ENCODE measurements around the gene SHISA9.

The SHISA9 gene

GRCh38 chr16:13148294-13148693 lies 246.9 kb downstream of the SHISA9 start:
- TF ChIP-seq REST (IDR thresholded peaks at IDR 0.05; ENCODE audit: insufficient read depth in 1 of 2, low read depth in 2 of 2, low read length in 2 of 2) (no peak), SIN3A (IDR thresholded peaks at IDR 0.05; ENCODE audit: borderline replicate concordance, insufficient read depth, low read length) (no peak), FOXP2 (optimal IDR thresholded peaks at IDR 0.05; ENCODE audit: borderline replicate concordance, extremely low read depth, extremely low read length, insufficient read depth) (no peak), POLR2AphosphoS5 (IDR thresholded peaks at IDR 0.05; ENCODE audit: low read depth, low read length) (no peak), TAF1 (IDR thresholded peaks at IDR 0.05; ENCODE audit: borderline replicate concordance, insufficient read depth, low read length) (no peak)

- TF ChIP-seq SIN3A (IDR thresholded peaks at IDR 0.05; ENCODE audit: borderline replicate concordance, insufficient read depth, low read length) (no peak), TAF1 (IDR thresholded peaks at IDR 0.05; ENCODE audit: borderline replicate concordance, insufficient read depth, low read length) (no peak), FOXP2 (optimal IDR thresholded peaks at IDR 0.05; ENCODE audit: borderline replicate concordance, extremely low read depth, extremely low read length, insufficient read depth) (no peak), POLR2AphosphoS5 (IDR thresholded peaks at IDR 0.05; ENCODE audit: low read depth, low read length) (no peak), REST (IDR thresholded peaks at IDR 0.05; ENCODE audit: insufficient read depth in 1 of 2, low read depth in 2 of 2, low read length in 2 of 2) (no peak)
These were observed 247.4 kb downstream of the SHISA9 start for GRCh38 chr16:13148836-13149235.

GRCh38 chr16:13150181-13150885 lies 248.9 kb downstream of the SHISA9 start:
- TF ChIP-seq SIN3A (IDR thresholded peaks at IDR 0.05; ENCODE audit: borderline replicate concordance, insufficient read depth, low read length) = no peak
- TF ChIP-seq TAF1 (IDR thresholded peaks at IDR 0.05; ENCODE audit: borderline replicate concordance, insufficient read depth, low read length) = no peak
- no peak for TF ChIP-seq FOXP2 (optimal IDR thresholded peaks at IDR 0.05; ENCODE audit: borderline replicate concordance, extremely low read depth, extremely low read length, insufficient read depth)
- no peak for TF ChIP-seq POLR2AphosphoS5 (IDR thresholded peaks at IDR 0.05; ENCODE audit: low read depth, low read length)
- TF ChIP-seq REST (IDR thresholded peaks at IDR 0.05; ENCODE audit: insufficient read depth in 1 of 2, low read depth in 2 of 2, low read length in 2 of 2) = no peak

- TF ChIP-seq FOXP2 (optimal IDR thresholded peaks at IDR 0.05; ENCODE audit: borderline replicate concordance, extremely low read depth, extremely low read length, insufficient read depth) (no peak), SIN3A (IDR thresholded peaks at IDR 0.05; ENCODE audit: borderline replicate concordance, insufficient read depth, low read length) (no peak)
These were observed 252.3 kb downstream of the SHISA9 start for GRCh38 chr16:13153696-13154095.

- no peak for TF ChIP-seq REST (IDR thresholded peaks at IDR 0.05; ENCODE audit: insufficient read depth in 1 of 2, low read depth in 2 of 2, low read length in 2 of 2)
- no peak for TF ChIP-seq FOXP2 (optimal IDR thresholded peaks at IDR 0.05; ENCODE audit: borderline replicate concordance, extremely low read depth, extremely low read length, insufficient read depth)
- no peak for TF ChIP-seq SIN3A (IDR thresholded peaks at IDR 0.05; ENCODE audit: borderline replicate concordance, insufficient read depth, low read length)
- TF ChIP-seq TAF1 (IDR thresholded peaks at IDR 0.05; ENCODE audit: borderline replicate concordance, insufficient read depth, low read length) = no peak
- no peak for TF ChIP-seq POLR2AphosphoS5 (IDR thresholded peaks at IDR 0.05; ENCODE audit: low read depth, low read length)
These were observed 253.4 kb downstream of the SHISA9 start for GRCh38 chr16:13154799-13155198.
